ENCODE data around the gene PBX2. TPM values are rescaled to one million over a fixed set of nuclear protein-coding genes. Genes with fewer than 3 reads are reported as not detected.

The PBX2 gene
- total and polyA plus RNA-seq, 2 of the 4 experiments (the other 2 are of a cell fraction) = 17.7 to 56.8 TPM

GRCh38 chr6:32214126-32214525, 24.1 kb upstream of the PBX2 start:
- POLR2A ChIA-PET (ENCODE audit: unreplicated experiment) = no interaction called here
- H3K56ac ChIP-seq (ENCODE audit: extremely low read depth, insufficient read depth, low read length) = no peak overlapping the region
- no peak for ATAC-seq (ENCODE audit: low read depth)

More at GRCh38 chr6:32214126-32214525, 24.1 kb upstream of the PBX2 start:
- no peak overlapping the region for H3K4me3 ChIP-seq (ENCODE audit: insufficient read depth, low read depth, low read length)
- H3K27ac ChIP-seq (ENCODE audit: insufficient read depth, low read length) = no peak overlapping the region
- no TSS peak for BruUV-seq (replicated peaks)
- no peak overlapping the region for H3K18ac ChIP-seq (ENCODE audit: low read depth, low read length)
- peaks cover 25% of the 10 kb centered on the region for H3K27me3 ChIP-seq (ENCODE audit: control insufficient read depth, insufficient read depth, low read length)
- no peaks in the 10 kb centered on the region for H3K79me1 ChIP-seq (ENCODE audit: low read depth in 1 of 2, low read length in 2 of 2)
- CTCF ChIA-PET = no interaction called here
- no peak overlapping the region for H2BK5ac ChIP-seq (ENCODE audit: low read depth, low read length, poor library complexity, severe bottlenecking)
- DNase-seq = no peak
- no peak overlapping the region for H3K23ac ChIP-seq (ENCODE audit: low read depth, low read length)
- in situ Hi-C loops (cut with MboI; ENCODE audit: low sequenced_read_pairs) = no loop called here
- H3K9me1 ChIP-seq (ENCODE audit: insufficient read depth, low read length) = no peaks in the 10 kb centered on the region
- no peak overlapping the region for H3K4me2 ChIP-seq (ENCODE audit: low read depth, low read length)
- no peak overlapping the region for H4K91ac ChIP-seq (ENCODE audit: insufficient read depth, low read depth, low read length)
- no peaks in the 10 kb centered on the region for H3K36me3 ChIP-seq (ENCODE audit: control insufficient read depth, insufficient read depth, low read length)
- intact Hi-C loops (cut with micrococcal nuclease) = no loop called here
- no peak overlapping the region for H2BK20ac ChIP-seq (ENCODE audit: low read depth, low read length)
- H4K5ac ChIP-seq (ENCODE audit: low read depth, low read length) = no peak overlapping the region
- H3K4ac ChIP-seq (ENCODE audit: low read depth, low read length) = no peak overlapping the region
- no peak overlapping the region for H3K9ac ChIP-seq (ENCODE audit: low read depth, low read length)
- no peak overlapping the region for H2AK5ac ChIP-seq (ENCODE audit: low read depth, low read length)
- no CpG with 5 or more reads among the region's 3 CpGs for WGBS, 2 experiments (ENCODE audit: extremely low coverage in 2 of 2, insufficient read length in 1 of 2)
- no peaks in the 10 kb centered on the region for H3K4me1 ChIP-seq (ENCODE audit: control insufficient read depth, insufficient read depth, low read length)
- no peak overlapping the region for H4K8ac ChIP-seq (ENCODE audit: low read depth in 2 of 2, low read length in 2 of 2)
- H2AFZ ChIP-seq (replicated peaks; ENCODE audit: low read length, poor library complexity) = no peak overlapping the region
- no peaks in the 10 kb centered on the region for H3K9me3 ChIP-seq (ENCODE audit: control insufficient read depth, insufficient read depth, low read length)
- dilution Hi-C loops (cut with HindIII; ENCODE audit: low sequenced_read_pairs, unreplicated experiment) = no loop called here
- H2AK9ac ChIP-seq (replicated peaks; ENCODE audit: low read depth, low read length, poor library complexity) = no peak overlapping the region
- no peaks in the 10 kb centered on the region for H4K20me1 ChIP-seq (ENCODE audit: insufficient read depth, low read length)
- no peak overlapping the region for H2BK15ac ChIP-seq (ENCODE audit: low read depth, low read length)
- no peak for TF ChIP-seq FOS (IDR thresholded peaks at IDR 0.05; ENCODE audit: low read depth, low read length)
- no peak for TF ChIP-seq CTCF (conservative IDR thresholded peaks at IDR 0.05; ENCODE audit: low read depth, low read length)
- TF ChIP-seq MAZ (IDR thresholded peaks at IDR 0.05; ENCODE audit: borderline replicate concordance, low read depth, low read length) = no peak
- TF ChIP-seq RCOR1 (IDR thresholded peaks at IDR 0.05; ENCODE audit: insufficient replicate concordance, low read length) = no peak
- TF ChIP-seq MXI1 (IDR thresholded peaks at IDR 0.05; ENCODE audit: borderline replicate concordance, low read depth, low read length) = no peak
- no peak for TF ChIP-seq RAD21 (IDR thresholded peaks at IDR 0.05; ENCODE audit: low read length)
- no peak for TF ChIP-seq USF2 (IDR thresholded peaks at IDR 0.05; ENCODE audit: low read depth, low read length)
- TF ChIP-seq POLR2A (IDR thresholded peaks at IDR 0.05; ENCODE audit: low read depth, low read length) = no peak
- no peak for TF ChIP-seq NFE2L2 (IDR thresholded peaks at IDR 0.05; ENCODE audit: low read depth, low read length)
- TF ChIP-seq SMC3 (IDR thresholded peaks at IDR 0.05; ENCODE audit: low read depth, low read length) = no peak
- no peak for TF ChIP-seq BHLHE40 (IDR thresholded peaks at IDR 0.05; ENCODE audit: low read depth, low read length)
- no peak for TF ChIP-seq ELK1 (IDR thresholded peaks at IDR 0.05; ENCODE audit: borderline replicate concordance, low read depth, low read length)
- TF ChIP-seq CEBPB (IDR thresholded peaks at IDR 0.05; ENCODE audit: low read depth, low read length) = no peak
- TF ChIP-seq MAFK (IDR thresholded peaks at IDR 0.05; ENCODE audit: low read depth, low read length) = no peak
- TF ChIP-seq CHD1 (IDR thresholded peaks at IDR 0.05; ENCODE audit: low read depth, low read length) = no peak
- no peak for TF ChIP-seq RFX5 (IDR thresholded peaks at IDR 0.05; ENCODE audit: low read depth, low read length)
- H2BK120ac ChIP-seq (ENCODE audit: low read depth, low read length) = no peak overlapping the region
- H3K14ac ChIP-seq (replicated peaks; ENCODE audit: low read depth, low read length) = no peak overlapping the region
